ENCODE measurements around the gene PTGES.
"Not testable (repeated sequence)": the region's sequence is repeated elsewhere in the genome, so short reads cannot be mapped to it uniquely, and the experiment has no call there.

The PTGES gene

GRCh38 chr9:129777769-129778130, 24.9 kb upstream of the PTGES start:
- no peaks in the 10 kb centered on the region for H3K36me3 ChIP-seq (replicated peaks; ENCODE audit: low read depth, low read length)
- no peaks in the 10 kb centered on the region for H3K27me3 ChIP-seq (ENCODE audit: low read depth, low read length)
- no peak overlapping the region for H3K27ac ChIP-seq (ENCODE audit: low read length)
- no peak overlapping the region for H3K9ac ChIP-seq (ENCODE audit: low read length)
- no peak overlapping the region for H2AFZ ChIP-seq (ENCODE audit: low read depth, low read length)
- H3K4me3 ChIP-seq (ENCODE audit: low read length): no peak overlapping the region
- no peaks in the 10 kb centered on the region for H3K79me2 ChIP-seq (ENCODE audit: low read length)
- no peaks in the 10 kb centered on the region for H3K9me3 ChIP-seq (ENCODE audit: insufficient read depth, low read length)
- no peak overlapping the region for H3K4me2 ChIP-seq (ENCODE audit: low read length)
- H4K20me1 ChIP-seq (ENCODE audit: insufficient read depth, low read length): no peaks in the 10 kb centered on the region
- TF ChIP-seq EZH2phosphoT487 (IDR thresholded peaks at IDR 0.05; ENCODE audit: low read depth): no peak
- TF ChIP-seq, protein P1, sequence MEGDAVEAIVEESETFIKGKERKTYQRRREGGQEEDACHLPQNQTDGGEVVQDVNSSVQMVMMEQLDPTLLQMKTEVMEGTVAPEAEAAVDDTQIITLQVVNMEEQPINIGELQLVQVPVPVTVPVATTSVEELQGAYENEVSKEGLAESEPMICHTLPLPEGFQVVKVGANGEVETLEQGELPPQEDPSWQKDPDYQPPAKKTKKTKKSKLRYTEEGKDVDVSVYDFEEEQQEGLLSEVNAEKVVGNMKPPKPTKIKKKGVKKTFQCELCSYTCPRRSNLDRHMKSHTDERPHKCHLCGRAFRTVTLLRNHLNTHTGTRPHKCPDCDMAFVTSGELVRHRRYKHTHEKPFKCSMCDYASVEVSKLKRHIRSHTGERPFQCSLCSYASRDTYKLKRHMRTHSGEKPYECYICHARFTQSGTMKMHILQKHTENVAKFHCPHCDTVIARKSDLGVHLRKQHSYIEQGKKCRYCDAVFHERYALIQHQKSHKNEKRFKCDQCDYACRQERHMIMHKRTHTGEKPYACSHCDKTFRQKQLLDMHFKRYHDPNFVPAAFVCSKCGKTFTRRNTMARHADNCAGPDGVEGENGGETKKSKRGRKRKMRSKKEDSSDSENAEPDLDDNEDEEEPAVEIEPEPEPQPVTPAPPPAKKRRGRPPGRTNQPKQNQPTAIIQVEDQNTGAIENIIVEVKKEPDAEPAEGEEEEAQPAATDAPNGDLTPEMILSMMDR (IDR thresholded peaks at IDR 0.05; ENCODE audit: low read depth, low read length): no peak
- H3K4me1 ChIP-seq (ENCODE audit: low read length): no peaks in the 10 kb centered on the region

DNA sequence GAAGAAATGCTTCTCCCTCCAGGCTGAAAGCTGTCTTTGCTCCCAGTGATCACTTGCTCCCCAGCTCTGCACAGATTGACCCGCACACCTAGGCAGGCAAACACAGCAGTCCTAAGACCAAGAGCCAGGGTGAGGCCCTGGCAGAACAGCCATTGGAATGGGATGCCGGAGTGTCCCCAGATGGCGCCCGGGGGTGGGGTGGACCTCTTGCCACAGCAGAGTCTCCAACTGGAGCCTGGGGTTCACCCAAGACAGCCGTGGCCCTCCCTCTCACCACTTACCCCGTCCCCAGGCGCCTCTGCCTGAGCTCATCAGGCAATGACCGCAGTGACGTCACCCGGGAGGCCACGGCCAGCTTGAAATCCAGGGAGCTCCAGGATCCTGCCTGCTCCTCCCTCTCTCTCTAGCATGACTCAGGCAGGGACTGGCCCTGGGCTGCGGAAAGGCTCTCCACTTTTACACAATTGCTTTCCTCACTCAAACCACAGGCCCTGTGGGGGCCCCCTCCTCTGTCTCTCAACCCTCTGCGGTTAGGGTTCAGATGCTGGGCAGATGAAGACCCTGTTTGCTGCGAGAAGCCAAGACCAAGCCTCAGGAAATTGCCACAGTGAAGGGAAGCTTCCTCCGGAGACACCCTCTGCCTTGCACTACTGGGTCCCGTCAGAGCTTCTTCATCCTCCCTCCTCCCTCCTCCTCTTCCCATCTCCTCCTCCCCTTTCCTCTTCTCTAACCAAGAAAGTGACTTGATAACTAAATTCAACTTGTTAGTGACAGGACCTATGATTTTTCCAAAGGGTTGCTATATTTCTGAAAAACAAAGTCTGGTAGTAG, 24.3 kb upstream of the PTGES start:
- no peaks in the 10 kb centered on the region for H3K9me3 ChIP-seq (ENCODE audit: insufficient read depth, low read length)
- no peaks in the 10 kb centered on the region for H3K27me3 ChIP-seq (ENCODE audit: low read depth, low read length)
- H3K4me3 ChIP-seq (ENCODE audit: low read length): no peak overlapping the region
- TF ChIP-seq, protein P1 (IDR thresholded peaks at IDR 0.05; ENCODE audit: low read depth, low read length): no peak
- TF ChIP-seq EZH2phosphoT487 (IDR thresholded peaks at IDR 0.05; ENCODE audit: low read depth): no peak
- no peaks in the 10 kb centered on the region for H4K20me1 ChIP-seq (ENCODE audit: insufficient read depth, low read length)
- H3K4me1 ChIP-seq (ENCODE audit: low read length): no peaks in the 10 kb centered on the region
- H3K4me2 ChIP-seq (ENCODE audit: low read length): no peak overlapping the region
- H3K27ac ChIP-seq (ENCODE audit: low read length): no peak overlapping the region
- no peak overlapping the region for H2AFZ ChIP-seq (ENCODE audit: low read depth, low read length)
- H3K36me3 ChIP-seq (replicated peaks; ENCODE audit: low read depth, low read length): no peaks in the 10 kb centered on the region
- no peaks in the 10 kb centered on the region for H3K79me2 ChIP-seq (ENCODE audit: low read length)
- no peak overlapping the region for H3K9ac ChIP-seq (ENCODE audit: low read length)

DNA sequence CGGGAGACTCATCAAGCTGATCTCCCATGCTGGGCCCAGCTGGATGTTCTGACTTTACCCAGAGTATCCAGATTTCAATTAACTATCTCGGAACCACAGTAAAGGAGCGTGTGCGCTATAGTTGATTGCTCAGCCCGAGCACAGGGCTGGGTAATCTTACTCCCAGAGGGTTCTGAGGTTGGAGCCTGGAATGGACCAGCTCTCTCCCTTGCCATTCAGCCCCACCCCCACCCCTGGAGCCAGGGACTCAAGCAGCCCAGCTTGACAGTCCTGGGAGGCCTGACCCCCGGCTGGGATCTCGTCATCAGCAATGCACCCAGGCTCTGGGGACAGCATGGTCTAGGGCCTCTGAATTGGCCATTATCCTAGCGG, 23.7 kb upstream of the PTGES start:
- H3K79me2 ChIP-seq (ENCODE audit: low read length): no peaks in the 10 kb centered on the region
- H3K27ac ChIP-seq (ENCODE audit: low read length): no peak overlapping the region
- no peaks in the 10 kb centered on the region for H3K27me3 ChIP-seq (ENCODE audit: low read depth, low read length)
- H3K4me3 ChIP-seq (ENCODE audit: low read length): no peak overlapping the region
- no peak overlapping the region for H2AFZ ChIP-seq (ENCODE audit: low read depth, low read length)
- TF ChIP-seq EZH2phosphoT487 (IDR thresholded peaks at IDR 0.05; ENCODE audit: low read depth): no peak
- TF ChIP-seq, protein P1 (IDR thresholded peaks at IDR 0.05; ENCODE audit: low read depth, low read length): no peak
- no peaks in the 10 kb centered on the region for H3K9me3 ChIP-seq (ENCODE audit: insufficient read depth, low read length)
- H3K9ac ChIP-seq (ENCODE audit: low read length): no peak overlapping the region
- no peaks in the 10 kb centered on the region for H3K36me3 ChIP-seq (replicated peaks; ENCODE audit: low read depth, low read length)
- H4K20me1 ChIP-seq (ENCODE audit: insufficient read depth, low read length): no peaks in the 10 kb centered on the region
- no peak overlapping the region for H3K4me2 ChIP-seq (ENCODE audit: low read length)
- H3K4me1 ChIP-seq (ENCODE audit: low read length): no peaks in the 10 kb centered on the region

GRCh38 chr9:129776096-129776495, 23.3 kb upstream of the PTGES start:
- H3K79me2 ChIP-seq (ENCODE audit: low read length); H2AFZ ChIP-seq (ENCODE audit: low read depth, low read length); H3K27ac ChIP-seq (ENCODE audit: low read length); H3K9ac ChIP-seq (ENCODE audit: low read length); H4K20me1 ChIP-seq (ENCODE audit: insufficient read depth, low read length); H3K36me3 ChIP-seq (replicated peaks; ENCODE audit: low read depth, low read length); H3K4me2 ChIP-seq (ENCODE audit: low read length); H3K27me3 ChIP-seq (ENCODE audit: low read depth, low read length); H3K4me1 ChIP-seq (ENCODE audit: low read length); H3K4me3 ChIP-seq (ENCODE audit: low read length); H3K9me3 ChIP-seq (ENCODE audit: insufficient read depth, low read length): not testable (repeated sequence)
